Measurements from ENCODE around the gene LAMTOR4. TPM values are rescaled to one million over a fixed set of nuclear protein-coding genes. Genes with fewer than 3 reads are reported as not detected.
A peak's percentile ranks its signal among the peaks of the same experiment; 100 is the strongest.

The LAMTOR4 gene
- total and polyA plus RNA-seq, 2 of the 13 experiments (the other 11 are each of a cell fraction or from before 2014, with no cell fraction given) = 115 to 118 TPM

- TF ChIP-seq CBX5 (CRISPR knock-in tag; IDR thresholded peaks at IDR 0.05; ENCODE audit: borderline replicate concordance) (0 out of 2 replicates have a peak, but pooled peaks have one; percentile 38), NCOA2 (CRISPR knock-in tag; IDR thresholded peaks at IDR 0.05) (no peak), STAG1 (CRISPR knock-in tag; IDR thresholded peaks at IDR 0.05) (peak; percentile 85), ZNF496 (CRISPR knock-in tag; IDR thresholded peaks at IDR 0.05; ENCODE audit: insufficient replicate concordance) (no peak), MAFK (conservative IDR thresholded peaks at IDR 0.05 in 1 of 2, IDR thresholded peaks at IDR 0.05 in 1 of 2; ENCODE audit: low read length in 2 of 2) (no peak), U2AF2 (IDR thresholded peaks at IDR 0.05; ENCODE audit: low read depth, low read length) (peak; percentile 95), DMAP1 (CRISPR knock-in tag; IDR thresholded peaks at IDR 0.05) (0 out of 2 replicates have a peak, but pooled peaks have one; percentile 44), ZNF776 (CRISPR knock-in tag; IDR thresholded peaks at IDR 0.05) (0 out of 2 replicates have a peak, but pooled peaks have one; percentile 28), RARG (CRISPR knock-in tag; IDR thresholded peaks at IDR 0.05; ENCODE audit: low read depth) (no peak), ZFP91 (CRISPR knock-in tag; IDR thresholded peaks at IDR 0.05; ENCODE audit: borderline replicate concordance) (peak; percentile 62; the same call in 1 of the 2 replicates), ERF (CRISPR knock-in tag; IDR thresholded peaks at IDR 0.05) (peak; percentile 39; the same call in 1 of the 2 replicates), ARID3A (IDR thresholded peaks at IDR 0.05; ENCODE audit: low read depth, low read length) (peak; percentile 77; the same call in 1 of the 2 replicates), HNF1A (IDR thresholded peaks at IDR 0.05; ENCODE audit: low read depth) (no peak), HNF1A (CRISPR knock-in tag; IDR thresholded peaks at IDR 0.05; ENCODE audit: borderline replicate concordance) (no peak), ZNF350 (CRISPR knock-in tag; IDR thresholded peaks at IDR 0.05; ENCODE audit: borderline replicate concordance, low read depth) (peak; percentile 20; the same call in 1 of the 2 replicates), IKZF5 (CRISPR knock-in tag; IDR thresholded peaks at IDR 0.05) (peak; percentile 40; the same call in 1 of the 2 replicates), ZNF256 (CRISPR knock-in tag; conservative IDR thresholded peaks at IDR 0.05) (no peak)
These were observed 17.9 kb upstream of the LAMTOR4 start (continued) for GRCh38 chr7:100130608-100131453.
